H1 (cell line): ENCODE measurements around the gene DNTTIP2. TPM values are rescaled to one million over a fixed set of nuclear protein-coding genes. Genes with fewer than 3 reads are reported as not detected.

Experiments used
- CTCF ChIA-PET: fragments of 300-600 bp; sonication (Branson Sonifier 250); formaldehyde crosslinking; loops from one replicate; lab custom pipeline; 2021; ENCODE audit not compliant: partially characterized antibody; lab: Charles Lee
- POLR2A ChIA-PET: fragments of 300-600 bp; sonication (Branson Sonifier 250); formaldehyde crosslinking; loops from one replicate; lab custom pipeline; 2021; ENCODE audit warnings: inconsistent platforms; ENCODE audit not compliant: partially characterized antibody; lab: Charles Lee
- DNase-seq, 2 experiments: peaks; one replicate each; pipeline versions ENCODE4 v3.0.0 to v3.0.0-alpha.2; 2010 to 2022; ENCODE audit warnings: low spot score in 2 of 2, low read depth in 1 of 2, mixed read lengths in 1 of 2
- FAIRE-seq: peaks from 2 replicates; lab custom pipeline; 2011; peaks lifted over from hg19 to GRCh38; lab: Jason Lieb, UNC
- H2AFZ ChIP-seq: 2 replicates; pipeline ENCODE4 v1.8.1; 2012; ENCODE audit warnings: low read length, inconsistent platforms
- H2AK5ac ChIP-seq: 2 replicates; pipeline ENCODE4 v1.6.1; 2013; ENCODE audit warnings: low read depth, low read length
- H2BK120ac ChIP-seq: replicated peaks from 2 replicates; pipeline ENCODE3; 2013; ENCODE audit warnings: low read depth, low read length, inconsistent platforms
- H2BK12ac ChIP-seq: 2 replicates; pipeline ENCODE4 v1.6.1; 2013; ENCODE audit warnings: low read depth, low read length
- H2BK15ac ChIP-seq: 2 replicates; pipeline ENCODE4 v1.6.1; 2013; ENCODE audit warnings: low read length
- H2BK20ac ChIP-seq: 2 replicates; pipeline ENCODE4 v1.6.1; 2013; ENCODE audit warnings: low read length
- H2BK5ac ChIP-seq: 2 replicates; pipeline ENCODE4 v1.6.1; 2013; ENCODE audit warnings: low read depth, low read length
- H3K14ac ChIP-seq: 2 replicates; pipeline ENCODE4 v1.6.1; 2013; ENCODE audit warnings: inconsistent platforms; ENCODE audit not compliant: insufficient read length
- H3K18ac ChIP-seq: 2 replicates; pipeline ENCODE4 v1.6.1; 2013; ENCODE audit warnings: low read length; ENCODE audit errors: extremely low read depth
- H3K23ac ChIP-seq: 2 replicates; pipeline ENCODE4 v1.6.1; 2013; ENCODE audit warnings: inconsistent platforms; ENCODE audit not compliant: insufficient read length
- H3K23me2 ChIP-seq: 2 replicates; pipeline ENCODE4 v1.6.1; 2013; ENCODE audit warnings: low read depth, low read length
- H3K27ac ChIP-seq: 2 replicates; pipeline ENCODE4 v1.6.1; 2011; ENCODE audit warnings: low read depth, low read length, inconsistent platforms
- H3K27me3 ChIP-seq, 4 experiments: replicated peaks in 1 of 4; 1 replicate in 1 of 4; 2 replicates in 3 of 4; pipeline versions ENCODE4 v1.6.1 to v1.8.1; 2011 to 2013; ENCODE audit warnings: low read length in 3 of 4, mild to moderate bottlenecking in 3 of 4, inconsistent platforms in 2 of 4, mixed read lengths in 2 of 4, moderate library complexity in 1 of 4; ENCODE audit not compliant: control insufficient read depth in 3 of 4, insufficient read depth in 3 of 4; ENCODE audit errors: extremely low read depth in 1 of 4
- H3K36me3 ChIP-seq, 4 experiments: 2 replicates each; pipeline versions ENCODE4 v1.6.1 to v1.8.1; 2011 to 2013; ENCODE audit warnings: mild to moderate bottlenecking in 4 of 4, low read length in 3 of 4, moderate library complexity in 2 of 4, control low read depth in 1 of 4, inconsistent platforms in 1 of 4; ENCODE audit not compliant: insufficient read depth in 4 of 4, control insufficient read depth in 2 of 4
- H3K4ac ChIP-seq: replicated peaks from 2 replicates; pipeline ENCODE3; 2013; ENCODE audit warnings: low read length, low read depth, mixed read lengths, inconsistent platforms; ENCODE audit not compliant: insufficient read length
- H3K4me1 ChIP-seq, 4 experiments: replicated peaks in 1 of 4; 1 replicate in 1 of 4; 2 replicates in 3 of 4; pipeline versions ENCODE4 v1.6.1 to v1.8.1; 2011 to 2013; ENCODE audit warnings: low read length in 3 of 4, inconsistent platforms in 2 of 4, mixed read lengths in 1 of 4; ENCODE audit not compliant: insufficient read depth in 4 of 4, control insufficient read depth in 3 of 4
- H3K4me2 ChIP-seq, 2 experiments: 2 replicates each; pipeline versions ENCODE4 v1.6.1 to v1.8.1; 2011 to 2013; ENCODE audit warnings: low read depth in 2 of 2, low read length in 2 of 2, control low read depth in 1 of 2, inconsistent platforms in 1 of 2, mild to moderate bottlenecking in 1 of 2; ENCODE audit not compliant: insufficient read depth in 1 of 2
- H3K4me3 ChIP-seq, 4 experiments: fragments of 200-600, 300-600 bp in 1 of 4; sonication (generic), shearing (Covaris generic), sonication (Bioruptor Twin) in 1 of 4; 2 replicates each; pipeline versions ENCODE4 v1.5.1 to v1.8.1; 2011 to 2016; ENCODE audit warnings: low read length in 4 of 4, low read depth in 3 of 4, control low read depth in 2 of 4, inconsistent platforms in 2 of 4, mild to moderate bottlenecking in 2 of 4, mixed read lengths in 1 of 4, moderate library complexity in 1 of 4; ENCODE audit not compliant: insufficient read depth in 2 of 4; ENCODE audit errors: extremely low read depth in 1 of 4
- H3K56ac ChIP-seq: replicated peaks from 2 replicates; pipeline ENCODE3; 2013; ENCODE audit warnings: low read depth, mild to moderate bottlenecking, mixed read lengths, low read length, inconsistent platforms; ENCODE audit not compliant: insufficient read length
- H3K79me1 ChIP-seq: 2 replicates; pipeline ENCODE4 v1.6.1; 2013; ENCODE audit warnings: low read depth, low read length, control low read depth
- H3K79me2 ChIP-seq, 2 experiments: 2 replicates each; pipeline versions ENCODE4 v1.6.1 to v1.8.1; 2012 to 2013; ENCODE audit warnings: low read length in 2 of 2, mild to moderate bottlenecking in 2 of 2, inconsistent platforms in 1 of 2; ENCODE audit not compliant: insufficient read depth in 2 of 2, control insufficient read depth in 1 of 2
- H3K9ac ChIP-seq, 4 experiments: replicated peaks in 1 of 4; 1 replicate in 1 of 4; 2 replicates in 3 of 4; pipeline versions ENCODE4 v1.6.1 to v1.8.1; 2011 to 2013; ENCODE audit warnings: low read depth in 3 of 4, low read length in 3 of 4, control low read depth in 2 of 4, mild to moderate bottlenecking in 2 of 4, moderate library complexity in 2 of 4, inconsistent platforms in 1 of 4; ENCODE audit errors: extremely low read depth in 1 of 4
- H3K9me3 ChIP-seq, 2 experiments: 2 replicates each; pipeline versions ENCODE4 v1.6.1 to v1.8.1; 2012 to 2013; ENCODE audit warnings: mild to moderate bottlenecking in 2 of 2, moderate library complexity in 2 of 2, control low read depth in 1 of 2, inconsistent platforms in 1 of 2, low read depth in 1 of 2, low read length in 1 of 2, mixed read lengths in 1 of 2; ENCODE audit not compliant: insufficient read depth in 2 of 2
- H4K20me1 ChIP-seq, 2 experiments: replicated peaks in 1 of 2; 2 replicates each; pipeline versions ENCODE3 to v1.8.1; 2011 to 2013; ENCODE audit warnings: inconsistent platforms in 2 of 2, low read length in 2 of 2, mild to moderate bottlenecking in 1 of 2; ENCODE audit not compliant: insufficient read depth in 2 of 2, control insufficient read depth in 1 of 2
- H4K5ac ChIP-seq: 2 replicates; pipeline ENCODE4 v1.6.1; 2013; ENCODE audit warnings: low read length, low read depth, mixed read lengths, inconsistent platforms; ENCODE audit not compliant: insufficient read length
- H4K8ac ChIP-seq: 2 replicates; pipeline ENCODE4 v1.8.0; 2013; ENCODE audit warnings: mild to moderate bottlenecking, moderate library complexity, low read length, inconsistent platforms; ENCODE audit not compliant: insufficient read depth; ENCODE audit errors: extremely low read depth
- H4K91ac ChIP-seq: replicated peaks from 2 replicates; pipeline ENCODE3; 2013; ENCODE audit warnings: low read length, mixed read lengths, inconsistent platforms; ENCODE audit not compliant: insufficient read length
- CHD1 ChIP-seq: IDR thresholded peaks from 2 replicates; pipeline ENCODE4 v1.6.1; 2012; ENCODE audit warnings: low read depth, low read length, improper control_type of control experiment
- CTCF ChIP-seq, 3 experiments: IDR thresholded peaks; 1 replicate in 2 of 3; 2 replicates in 1 of 3; pipeline versions ENCODE4 v1.5.1 to v1.6.1; 2011; ENCODE audit warnings: low read length in 3 of 3, mild to moderate bottlenecking in 3 of 3, inconsistent platforms in 2 of 3, low read depth in 1 of 3, moderate library complexity in 1 of 3; ENCODE audit not compliant: insufficient read depth in 1 of 3; ENCODE audit errors: control extremely low read depth in 1 of 3
- RAD21 ChIP-seq, 2 experiments: IDR thresholded peaks in 1 of 2; conservative IDR thresholded peaks in 1 of 2; 2 replicates each; pipeline ENCODE4 v1.6.1; 2011; ENCODE audit warnings: low read depth in 2 of 2, low read length in 2 of 2, improper control_type of control experiment in 1 of 2, inconsistent platforms in 1 of 2, mild to moderate bottlenecking in 1 of 2, moderate library complexity in 1 of 2
- WGBS, 2 experiments: shearing (Covaris generic) in 1 of 2; methylation state at CpG; one replicate each; pipeline versions ENCODE4 v1.1.6 to v1.1.7; 2013 to 2015; ENCODE audit warnings: low lambda C conversion rate in 2 of 2, mixed read lengths in 2 of 2, inconsistent platforms in 1 of 2, low coverage in 1 of 2, missing lambda C conversion rate in 1 of 2; ENCODE audit not compliant: insufficient replicate concordance in 2 of 2, insufficient coverage in 1 of 2, insufficient read length in 1 of 2; ENCODE audit errors: extremely low coverage in 1 of 2, missing lambda C conversion rate in 1 of 2; 5-methylcytosine and 5-hydroxymethylcytosine counted together
- polyA plus RNA-seq, 7 experiments: library from polyadenylated mRNA; depleted of rRNA in 3 of 7; stranded (reverse) in 5 of 7; unstranded in 2 of 7; fragments of >200 nt in 5 of 7; fragments of 200-250 nt in 2 of 7; gene quantifications; 1 replicate in 5 of 7; 2 replicates in 1 of 7; 4 replicates in 1 of 7; pipeline versions ENCODE4 v1.2.1 to v1.2.3, GENCODE V29; 2011 to 2013; ENCODE audit warnings: missing spikeins in 2 of 7, mixed read lengths in 2 of 7
- total RNA-seq: library from RNA; stranded (reverse); fragmentation: NEBNext Ultra II Directional; extraction: Animal tissue kit (Norgen Biotek cat#: 25700); gene quantifications from 2 replicates; pipeline ENCODE4 v1.2.1, GENCODE V29; 2021

DNTTIP2 gene
- total and polyA plus RNA-seq, 2 of the 8 experiments (the other 6 are each of a cell fraction or from before 2014, with no cell fraction given): 6.3 to 80.4 TPM

DNA sequence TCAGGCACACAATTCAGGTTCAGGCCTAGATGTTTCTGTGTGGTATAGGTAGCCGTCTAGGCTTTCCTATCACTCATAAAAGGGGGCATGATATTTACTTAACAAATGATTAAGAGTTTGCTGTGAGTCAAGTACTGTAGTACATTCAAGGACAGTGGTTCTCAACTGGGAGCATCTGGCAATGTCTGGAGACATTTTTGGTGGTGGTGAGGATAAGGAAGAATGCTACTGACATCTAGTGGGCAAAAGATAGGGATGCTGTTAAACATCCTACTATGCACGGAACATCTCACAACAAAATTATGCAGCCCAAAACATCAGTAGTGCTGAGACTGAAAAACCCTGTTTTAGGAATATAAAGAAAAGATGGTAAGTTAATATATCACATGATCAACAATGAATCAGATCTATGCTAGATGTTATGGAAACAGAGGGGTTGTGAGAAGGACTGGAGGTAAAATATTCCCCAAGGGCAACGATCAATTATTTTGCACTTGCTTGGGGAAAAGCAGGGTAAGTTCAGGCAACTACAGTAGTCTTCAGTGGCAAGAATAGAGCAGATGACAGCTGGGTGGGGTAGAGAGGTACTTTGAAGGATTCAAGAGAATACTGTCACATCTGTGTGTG is 4.9 kb downstream of the DNTTIP2 start:
- H4K8ac ChIP-seq: no peak overlapping the region
- H3K23me2 ChIP-seq: peaks cover under 1% of the 10 kb centered on the region; the same call in 1 of the 2 replicates
- no peak overlapping the region for H2AFZ ChIP-seq
- DNase-seq: no peak
- no peak overlapping the region for H3K14ac ChIP-seq
- H2AK5ac ChIP-seq: no peak overlapping the region
- no peak overlapping the region for H3K18ac ChIP-seq
- no peak overlapping the region for H3K4ac ChIP-seq
- H3K27me3 ChIP-seq: no peaks in the 10 kb centered on the region
- H3K4me1 ChIP-seq: peaks cover 0 to 2% (median 0%) of the 10 kb centered on the region in 4 experiments; a peak in 3 of 7 replicates
- H3K9ac ChIP-seq: no peak overlapping the region
- ChIA-PET POLR2A (no interaction called here), CTCF (interaction anchor here (0.7 to 1.2 kb wide), 6 partner anchors 12 to 286 kb away, joined by 3 to 5 read pairs (median 3); no protein-coding TSS in a partner anchor)
- peak; percentile 82 for FAIRE-seq
- no peak overlapping the region for H3K4me3 ChIP-seq
- H3K79me1 ChIP-seq: peaks cover 6% of the 10 kb centered on the region
- H4K5ac ChIP-seq: no peak overlapping the region
- no peak overlapping the region for H3K27ac ChIP-seq
- H3K79me2 ChIP-seq: peaks cover 20 to 32% of the 10 kb centered on the region in 2 experiments
- no peak overlapping the region for H2BK5ac ChIP-seq
- TF ChIP-seq CHD1 (no peak), CTCF (IDR thresholded peaks at IDR 0.05; ENCODE audit: control extremely low read depth in 1 of 3, insufficient read depth in 1 of 3, low read depth in 1 of 3, low read length in 3 of 3) (peak in 2 of 3 experiments; percentile 39 to 69; a peak in 2 of 4 replicates), RAD21 (IDR thresholded peaks at IDR 0.05 in 1 of 2, conservative IDR thresholded peaks at IDR 0.05 in 1 of 2; ENCODE audit: low read depth in 2 of 2, low read length in 2 of 2) (peak; percentile 62 to 73)
- no peak overlapping the region for H2BK20ac ChIP-seq
- 92% methylated on average over 3 of the region's 3 CpGs; no CpG with 5 or more reads in 1 of the 2 experiments for WGBS, 2 experiments
- no peak overlapping the region for H2BK15ac ChIP-seq
- no peak overlapping the region for H4K91ac ChIP-seq
- H3K4me2 ChIP-seq: no peak overlapping the region
- H3K9me3 ChIP-seq: no peaks in the 10 kb centered on the region
- no peak overlapping the region for H2BK12ac ChIP-seq
- peaks cover 21 to 82% (median 64%) of the 10 kb centered on the region in 4 experiments for H3K36me3 ChIP-seq
- H4K20me1 ChIP-seq: peaks cover 2 to 7% of the 10 kb centered on the region in 2 experiments
- no peak overlapping the region for H2BK120ac ChIP-seq
- no peak overlapping the region for H3K23ac ChIP-seq
- no peak overlapping the region for H3K56ac ChIP-seq
